Thyroid gland (tissue), 4 donors: ENCODE measurements around the gene COTL1. TPM values are rescaled to one million over a fixed set of nuclear protein-coding genes. Genes with fewer than 3 reads are reported as not detected.

Experiments
- DNase-seq, 2 donors: peaks; one replicate each; pipeline ENCODE4 v3.0.0-alpha.2; 2019
- H3K27ac ChIP-seq, 3 donors: fragments of 200-600 bp; sonication (generic); 1 replicate in 2 of 3; 2 replicates in 1 of 3; pipeline ENCODE4 v1.5.1; 2016 to 2019; ENCODE audit warnings: mild to moderate bottlenecking in 1 of 3, moderate library complexity in 1 of 3
- H3K27me3 ChIP-seq: fragments of 200-600 bp; sonication (generic); one replicate; pipeline ENCODE4 v1.5.1; 2019
- H3K36me3 ChIP-seq, 2 donors: fragments of 200-600 bp; sonication (generic); one replicate each; pipeline ENCODE4 v1.5.1; 2016 to 2019
- H3K4me1 ChIP-seq, 2 donors: fragments of 200-600 bp; sonication (generic); one replicate each; pipeline ENCODE4 v1.5.1; 2017 to 2019
- H3K4me3 ChIP-seq, 3 donors: fragments of 200-600 bp; sonication (generic); replicated peaks in 1 of 3; 1 replicate in 2 of 3; 2 replicates in 1 of 3; pipeline ENCODE4 v1.5.1; 2016; ENCODE audit warnings: mild to moderate bottlenecking in 1 of 3
- H3K9me3 ChIP-seq: fragments of 200-600 bp; sonication (generic); one replicate; pipeline ENCODE4 v1.5.1; 2017
- CTCF ChIP-seq, 6 experiments: fragments of 200-600 bp in 3 of 6; fragments of 450-650 bp in 3 of 6; sonication (generic) in 3 of 6; IDR thresholded peaks; one replicate each; pipeline ENCODE4 v1.5.1; 2016 to 2019; ENCODE audit warnings: antibody characterized with exemption in 6 of 6, mild to moderate bottlenecking in 2 of 6, inconsistent platforms in 1 of 6, moderate library complexity in 1 of 6
- POLR2A ChIP-seq, 2 donors: fragments of 450-650 bp; IDR thresholded peaks; one replicate each; pipeline ENCODE4 v1.6.1; 2017; ENCODE audit warnings: antibody characterized with exemption in 2 of 2, mild to moderate bottlenecking in 2 of 2, moderate library complexity in 1 of 2
- WGBS, 2 donors: methylation state at CpG; one replicate each; pipeline ENCODE4 v1.1.5; 2017; 5-methylcytosine and 5-hydroxymethylcytosine counted together
- intact Hi-C: fragments of 100-400 bp; cut with DNase I; formaldehyde crosslinking; loops from one replicate; pipeline ENCODE4 v1.15.1; 2023
- total RNA-seq, 4 donors: library from RNA; depleted of rRNA; stranded (reverse); fragments of >200 nt; gene quantifications; one replicate each; pipeline ENCODE4 v1.2.3, GENCODE V29; 2016

COTL1 gene
- total RNA-seq, 4 donors from 2014 or later, result 26.0 to 39.7 (median 31.4) TPM

GRCh38 chr16:84563786-84564420, 54.0 kb downstream of the COTL1 start:
- no peak overlapping the region for H3K27ac ChIP-seq
- intact Hi-C loops, result no loop called here
- TF ChIP-seq CTCF (IDR thresholded peaks at IDR 0.05) (no peak), POLR2A (IDR thresholded peaks at IDR 0.05) (no peak)
- no peak overlapping the region for H3K4me3 ChIP-seq
- DNase-seq, result no peak
- H3K4me1 ChIP-seq, result no peaks in the 10 kb centered on the region
- H3K9me3 ChIP-seq, result no peaks in the 10 kb centered on the region
- WGBS, 2 donors, result 85 to 92% methylated on average over 13 of the region's 13 CpGs
- no peaks in the 10 kb centered on the region for H3K36me3 ChIP-seq
- no peaks in the 10 kb centered on the region for H3K27me3 ChIP-seq

DNA sequence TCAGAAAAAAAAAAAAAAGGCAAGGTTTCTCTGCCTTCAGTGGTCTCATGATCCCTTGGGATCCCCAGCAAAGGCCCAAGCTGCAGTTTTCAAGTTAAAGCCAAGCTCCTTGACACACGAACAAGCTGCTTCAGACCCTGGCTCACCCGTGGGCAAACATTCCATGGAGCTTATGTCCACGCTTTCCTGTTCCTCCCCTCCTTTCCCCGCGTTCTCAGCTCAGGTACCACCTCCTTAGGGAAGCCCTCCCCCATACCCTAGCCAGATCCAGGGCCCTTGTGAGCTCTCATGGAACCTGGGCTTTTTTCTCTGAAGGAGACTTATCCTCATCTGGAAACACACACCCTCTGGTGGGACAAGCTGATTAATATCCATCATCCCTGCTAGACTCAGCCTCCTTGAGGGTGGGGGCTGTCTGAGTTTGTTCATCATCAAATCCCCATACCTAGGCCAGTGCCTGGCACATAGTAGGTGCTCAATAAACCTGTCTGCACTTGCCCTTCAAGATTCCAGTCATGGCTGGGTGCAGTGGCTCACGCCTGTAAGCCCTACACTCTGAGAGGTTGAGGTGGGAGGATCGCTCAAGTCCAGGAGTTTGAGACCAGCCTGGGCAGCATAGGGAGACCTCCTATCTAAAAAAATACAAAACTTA, 54.7 kb downstream of the COTL1 start:
- H3K36me3 ChIP-seq, result no peaks in the 10 kb centered on the region
- H3K27ac ChIP-seq, result no peak overlapping the region
- no peaks in the 10 kb centered on the region for H3K9me3 ChIP-seq
- H3K4me3 ChIP-seq, result no peak overlapping the region
- 80 to 85% methylated on average over 7 of the region's 7 CpGs for WGBS, 2 donors
- intact Hi-C loops, result no loop called here
- no peak for DNase-seq
- no peaks in the 10 kb centered on the region for H3K4me1 ChIP-seq
- H3K27me3 ChIP-seq, result no peaks in the 10 kb centered on the region
- no peak for TF ChIP-seq CTCF (IDR thresholded peaks at IDR 0.05)
- TF ChIP-seq POLR2A (IDR thresholded peaks at IDR 0.05), result no peak

GRCh38 chr16:84562174-84562815, 55.6 kb downstream of the COTL1 start:
- TF ChIP-seq POLR2A (IDR thresholded peaks at IDR 0.05) (no peak), CTCF (IDR thresholded peaks at IDR 0.05) (no peak)
- 85 to 86% methylated on average over 16 of the region's 16 CpGs for WGBS, 2 donors
- no peak for DNase-seq
- Histone ChIP-seq H3K27ac (no peak overlapping the region), H3K4me1 (no peaks in the 10 kb centered on the region), H3K4me3 (no peak overlapping the region), H3K27me3 (no peaks in the 10 kb centered on the region), H3K9me3 (no peaks in the 10 kb centered on the region), H3K36me3 (no peaks in the 10 kb centered on the region)
- intact Hi-C loops, result no loop called here

DNA sequence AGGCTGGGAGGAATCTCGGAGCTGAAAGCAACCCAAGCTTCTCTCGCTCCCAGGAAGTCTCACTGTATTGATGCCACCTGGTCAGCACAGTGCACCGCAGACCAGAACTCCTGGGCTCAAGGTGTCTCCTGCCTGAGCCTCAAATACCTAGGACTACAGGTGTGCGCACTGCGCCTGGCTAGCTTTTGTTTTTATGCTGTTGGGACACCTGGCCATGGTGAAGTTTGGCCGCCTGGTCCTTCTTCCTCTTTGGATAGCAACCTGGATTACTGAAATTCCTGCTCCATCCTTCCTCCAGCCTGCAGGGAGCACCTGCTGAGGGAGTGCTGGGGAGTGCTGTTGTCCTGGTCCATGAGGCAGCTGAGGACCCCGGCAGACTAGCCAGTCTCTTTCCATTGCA, 56.6 kb downstream of the COTL1 start:
- no peak for DNase-seq
- no peak overlapping the region for H3K27ac ChIP-seq
- no peaks in the 10 kb centered on the region for H3K36me3 ChIP-seq
- WGBS, 2 donors, result 88 to 95% methylated on average over 7 of the region's 7 CpGs
- intact Hi-C loops, result no loop called here
- TF ChIP-seq CTCF (IDR thresholded peaks at IDR 0.05), result no peak
- TF ChIP-seq POLR2A (IDR thresholded peaks at IDR 0.05), result no peak
- no peaks in the 10 kb centered on the region for H3K9me3 ChIP-seq
- H3K27me3 ChIP-seq, result no peaks in the 10 kb centered on the region
- H3K4me3 ChIP-seq, result no peak overlapping the region
- peaks cover 0 to under 1% of the 10 kb centered on the region in 2 donors for H3K4me1 ChIP-seq

GRCh38 chr16:84560269-84560668, 57.6 kb downstream of the COTL1 start:
- Histone ChIP-seq H3K4me3 (no peak overlapping the region), H3K27ac (no peak overlapping the region), H3K9me3 (no peaks in the 10 kb centered on the region), H3K36me3 (no peaks in the 10 kb centered on the region), H3K27me3 (no peaks in the 10 kb centered on the region), H3K4me1 (peaks cover 0 to 8% of the 10 kb centered on the region in 2 donors)
- intact Hi-C loops, result no loop called here
- TF ChIP-seq CTCF (IDR thresholded peaks at IDR 0.05), result no peak
- no peak for TF ChIP-seq POLR2A (IDR thresholded peaks at IDR 0.05)
- DNase-seq, result no peak
- WGBS, 2 donors, result 87 to 94% methylated on average over 5 of the region's 5 CpGs
